NCI-H345 treated with DMSO at 0.1 percent for 48 hours (cell line): ENCODE results near the gene ZPBP.
"Not testable (repeated sequence)": the region's sequence is repeated elsewhere in the genome, so short reads cannot be mapped to it uniquely, and the experiment has no call there.

Experiments used
- DNase-seq: peaks from one replicate; lab custom pipeline; 2025; ENCODE audit not compliant: unreplicated experiment; lab: John Stamatoyannopoulos, UW

Gene ZPBP

DNA sequence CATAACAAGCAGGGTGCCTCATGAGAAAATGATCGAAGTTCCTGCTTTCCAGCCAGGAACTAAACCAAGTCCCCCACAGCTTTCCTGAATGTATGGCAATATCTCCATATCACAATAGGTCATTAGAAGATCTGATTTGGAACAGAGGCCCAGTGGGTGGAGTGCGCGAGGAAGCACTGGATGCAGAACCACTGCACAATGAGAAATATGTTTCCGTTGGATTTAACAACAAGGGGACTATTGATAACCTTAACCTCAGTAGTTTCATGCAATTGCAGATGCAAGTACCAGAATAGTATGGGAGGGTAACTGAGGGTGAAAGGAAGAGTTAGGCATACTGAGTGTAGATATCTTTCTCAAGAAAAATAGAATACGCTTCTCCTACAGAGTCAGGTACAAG, 45.3 kb downstream of the ZPBP start:
- DNase-seq: no peak

DNA sequence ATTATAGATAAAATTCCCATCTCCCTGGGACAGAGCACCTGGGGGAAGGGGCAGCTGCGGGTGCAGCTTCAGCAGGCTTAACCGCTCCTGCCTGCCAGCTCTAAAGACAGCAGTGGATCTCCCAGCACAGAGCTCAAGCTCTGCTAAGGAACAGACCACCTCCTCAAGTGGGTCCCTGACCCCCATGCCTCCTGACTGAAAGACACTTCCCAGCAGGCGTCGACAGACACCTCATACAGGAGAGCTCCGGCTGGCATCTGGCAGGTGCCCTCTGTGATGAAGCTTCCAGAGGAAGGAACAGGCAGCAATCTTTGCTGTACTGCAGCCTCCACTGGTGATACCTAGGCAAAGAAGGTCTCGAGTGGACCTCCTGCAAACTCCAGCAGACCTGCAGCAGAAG, 51.9 kb downstream of the ZPBP start:
- DNase-seq: not testable (repeated sequence)

DNA sequence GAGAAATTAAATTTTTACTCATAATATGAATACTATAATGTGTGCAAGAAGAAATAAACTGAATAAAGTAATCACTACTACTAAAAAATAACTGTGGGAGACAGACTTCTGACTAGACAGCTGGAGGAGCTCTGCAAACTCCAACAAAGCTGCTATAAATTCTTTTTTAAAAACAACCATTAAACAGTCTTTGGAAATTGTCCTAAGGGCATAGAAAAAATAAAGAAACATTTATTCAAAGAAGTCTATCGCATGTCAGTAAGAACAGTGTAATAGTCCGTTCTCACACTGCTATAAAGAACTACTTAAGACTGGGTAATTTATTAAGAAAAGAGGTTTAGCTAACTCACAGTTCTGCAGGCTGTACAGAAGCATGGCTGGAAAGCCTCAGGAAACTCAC, 56.0 kb downstream of the ZPBP start:
- no peak for DNase-seq

DNA sequence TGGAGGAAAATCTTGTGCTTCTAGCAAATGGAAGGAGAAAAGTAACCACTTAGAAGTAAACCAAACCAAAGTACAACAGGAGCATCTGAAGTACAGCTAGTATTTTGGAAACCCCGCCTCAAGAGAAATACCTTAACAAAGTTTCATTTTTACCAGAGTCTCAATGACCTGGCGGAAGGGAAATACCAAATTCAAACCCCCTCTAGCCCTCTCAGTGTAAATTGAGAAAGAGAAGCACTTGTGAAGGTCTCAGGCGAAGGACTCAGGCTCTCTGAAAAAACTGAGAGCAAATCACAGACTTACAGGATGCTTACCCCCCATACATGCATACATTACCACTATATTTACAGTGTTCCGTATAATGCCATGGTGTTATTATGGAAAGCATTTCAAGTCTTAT, 70.1 kb downstream of the ZPBP start:
- no peak for DNase-seq

DNA sequence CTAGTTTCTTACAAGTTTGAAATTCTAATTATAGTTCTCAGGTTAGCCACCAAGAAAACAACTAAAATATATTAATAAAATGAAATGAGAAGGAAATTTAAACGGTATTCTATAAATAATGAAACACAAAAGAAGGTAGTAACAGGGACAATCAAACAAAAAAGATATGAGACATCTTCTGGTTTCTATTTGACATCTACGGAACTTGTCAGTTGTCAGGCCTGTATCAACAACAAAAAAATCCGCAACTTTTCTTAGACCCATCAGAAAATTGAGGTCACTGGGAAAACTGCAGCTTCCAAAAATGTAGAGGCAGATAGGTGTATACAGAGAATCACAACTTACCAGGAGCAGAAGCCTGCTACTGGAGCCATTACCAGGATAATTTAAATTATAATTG, 70.6 kb downstream of the ZPBP start:
- no peak for DNase-seq

DNA sequence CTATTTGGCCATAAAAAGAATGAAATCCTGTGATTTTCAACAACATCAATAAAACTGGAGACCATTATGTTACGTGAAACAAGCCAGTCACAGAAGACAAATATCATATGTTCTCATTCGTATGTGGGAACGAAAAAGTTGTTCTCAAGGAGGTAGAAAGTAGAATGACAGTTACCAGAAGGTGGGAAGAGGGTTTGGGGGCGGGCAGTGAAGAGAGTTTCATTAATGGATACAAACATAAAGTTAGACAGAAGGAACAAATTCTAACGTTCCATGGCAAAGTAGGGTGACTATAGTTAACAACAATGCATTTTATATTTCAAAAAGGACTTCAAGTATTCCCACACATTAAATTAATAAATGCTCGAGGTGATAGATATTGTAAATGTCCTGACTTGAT, 97.4 kb downstream of the ZPBP start:
- no peak for DNase-seq

DNA sequence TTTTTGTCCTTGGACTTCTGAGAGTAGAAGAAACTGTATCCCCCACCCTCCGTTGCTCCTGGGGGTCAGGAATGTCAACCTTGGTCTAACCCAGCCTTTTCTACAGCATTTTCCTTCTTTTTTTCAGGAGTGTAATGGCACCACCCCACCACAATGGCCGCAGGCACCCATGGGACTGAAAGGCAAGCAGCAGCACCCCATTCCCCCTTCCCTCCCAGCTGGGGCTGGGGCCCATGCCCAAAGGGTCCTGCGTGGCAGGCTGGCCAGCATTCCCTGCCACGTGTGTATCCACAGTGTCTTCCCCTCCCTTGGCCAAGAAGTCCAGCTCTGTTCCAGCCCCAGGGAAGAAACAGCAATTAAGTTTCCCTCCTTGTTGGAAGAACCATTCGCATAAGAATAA, 106.9 kb downstream of the ZPBP start:
- no peak for DNase-seq

DNA sequence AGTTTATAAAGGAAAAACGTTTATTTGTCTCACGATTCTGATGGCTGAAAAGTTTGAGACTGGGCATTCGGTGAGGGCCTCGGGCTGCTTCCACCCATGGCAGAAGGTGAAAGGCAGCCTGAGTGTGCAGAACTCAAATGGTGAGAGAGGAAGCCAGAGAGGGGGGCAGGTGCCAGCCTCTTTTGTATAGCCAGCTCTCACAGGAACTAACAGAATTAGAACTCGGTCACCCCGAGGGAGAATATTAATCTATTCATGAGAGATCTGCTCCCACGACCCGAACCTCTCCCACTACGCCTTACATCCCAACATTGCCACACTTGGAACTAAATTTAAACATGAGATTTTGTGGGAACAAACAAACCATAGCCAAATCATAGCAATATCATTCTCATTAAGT, 112.6 kb downstream of the ZPBP start:
- no peak for DNase-seq

DNA sequence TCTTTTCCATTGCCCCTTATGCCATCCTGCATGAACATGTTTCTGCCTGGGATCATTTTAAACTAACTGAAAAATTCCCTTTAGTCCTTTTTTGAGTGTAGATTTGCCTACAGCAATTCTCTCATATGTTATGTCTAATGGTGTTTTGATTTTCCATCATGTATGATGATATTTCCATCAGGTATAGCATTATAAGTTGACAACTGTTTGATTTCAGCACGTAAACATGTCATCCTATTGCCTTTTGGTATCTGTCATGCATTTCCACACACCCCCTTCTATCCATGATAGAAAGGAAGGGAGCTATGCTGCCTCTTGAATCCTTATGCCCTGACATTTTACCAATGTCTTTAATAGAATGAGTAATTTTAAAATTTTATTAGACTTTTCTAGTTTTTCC, 116.8 kb downstream of the ZPBP start:
- DNase-seq: no peak

DNA sequence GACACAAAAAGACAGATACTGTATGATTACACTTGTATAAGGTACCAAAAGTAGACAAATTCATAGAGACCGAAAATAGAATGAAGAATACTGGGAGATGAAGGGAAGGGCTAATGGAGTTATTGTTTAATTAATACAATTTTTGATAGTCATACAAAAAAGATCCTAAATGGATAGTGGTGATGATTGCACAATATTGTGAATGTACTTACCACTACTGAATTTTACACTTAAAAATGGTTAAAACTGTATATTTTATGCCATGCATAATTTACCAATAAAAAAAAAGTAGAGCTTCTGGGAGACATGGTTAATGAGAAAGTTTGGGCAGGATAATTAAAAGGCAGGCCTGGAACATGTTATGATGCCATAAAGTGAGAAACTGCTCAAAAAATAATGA, 119.0 kb downstream of the ZPBP start:
- DNase-seq: no peak

DNA sequence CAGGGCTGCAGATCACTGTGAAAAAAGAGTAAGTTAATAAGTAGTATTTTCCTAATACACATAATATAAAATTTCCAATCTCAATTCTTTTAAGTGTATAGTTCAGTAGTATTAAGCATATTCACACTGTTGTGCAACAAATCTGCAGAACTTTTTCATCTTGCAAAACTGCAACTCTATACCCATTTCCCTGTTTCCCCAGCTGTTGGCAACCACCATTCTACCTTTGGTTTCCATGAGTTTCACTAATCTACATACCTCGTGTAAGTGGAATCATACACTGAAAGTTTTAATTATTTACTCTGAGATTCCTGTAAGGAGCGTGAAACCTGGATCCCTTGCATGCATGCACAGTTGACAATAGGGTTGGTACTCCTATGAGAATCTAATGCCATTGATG, 155.4 kb downstream of the ZPBP start:
- no peak for DNase-seq

DNA sequence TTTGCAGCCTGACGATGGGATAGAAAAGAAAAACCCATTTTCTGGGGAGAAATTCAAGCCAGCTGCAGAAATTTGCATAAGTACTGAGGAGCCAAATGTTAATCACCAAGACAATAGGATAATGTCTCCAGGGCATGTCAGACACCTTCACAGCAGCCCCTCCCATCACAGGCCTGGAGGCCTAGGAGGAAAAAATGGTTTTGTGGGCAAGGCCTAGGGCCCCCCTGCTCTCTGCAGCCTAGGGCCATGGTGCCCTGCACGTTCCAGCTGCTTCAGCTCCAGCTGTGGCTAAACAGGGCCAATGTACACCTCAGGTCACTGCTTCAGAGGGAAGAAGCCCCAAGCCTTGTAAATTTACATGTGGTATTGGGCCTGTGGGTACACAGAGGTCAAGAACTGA, 161.4 kb downstream of the ZPBP start:
- DNase-seq: no peak

DNA sequence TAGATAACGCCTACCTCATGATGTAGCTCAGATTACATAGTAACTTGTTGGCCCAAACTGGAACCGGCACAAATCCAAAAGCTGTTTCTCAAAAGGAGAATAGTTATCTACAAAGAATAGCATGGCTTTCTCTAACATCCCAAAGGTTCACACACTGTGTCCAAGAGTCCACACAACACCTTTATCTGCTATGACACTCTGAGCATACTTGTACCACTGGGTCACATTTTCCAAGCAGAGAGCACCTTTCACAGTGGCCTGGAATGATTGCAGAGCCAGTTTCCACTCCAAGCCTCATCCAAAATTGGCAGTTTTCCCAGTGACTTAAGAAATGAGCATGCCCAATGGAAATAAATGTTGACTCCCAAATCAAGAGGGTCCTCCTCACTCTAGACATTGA, 164.3 kb downstream of the ZPBP start:
- no peak for DNase-seq

DNA sequence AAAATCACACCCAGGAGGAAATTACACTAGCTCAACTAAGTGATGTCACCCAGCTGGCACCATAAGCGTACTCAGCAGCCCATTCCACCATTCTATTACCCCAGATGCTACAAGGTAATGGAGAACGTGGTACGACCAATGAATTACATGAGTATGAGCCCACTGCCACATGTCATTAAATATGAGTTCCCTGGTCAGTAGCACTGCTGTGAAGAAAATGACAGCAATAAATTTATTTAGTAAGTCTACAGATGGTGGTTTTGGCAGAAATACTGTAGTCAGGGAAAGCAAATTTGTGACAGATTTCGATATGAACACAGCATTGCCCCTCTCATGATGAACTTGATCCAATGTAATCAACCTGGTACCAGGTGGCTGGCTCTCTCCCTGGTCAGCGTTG, 165.4 kb downstream of the ZPBP start:
- no peak for DNase-seq

DNA sequence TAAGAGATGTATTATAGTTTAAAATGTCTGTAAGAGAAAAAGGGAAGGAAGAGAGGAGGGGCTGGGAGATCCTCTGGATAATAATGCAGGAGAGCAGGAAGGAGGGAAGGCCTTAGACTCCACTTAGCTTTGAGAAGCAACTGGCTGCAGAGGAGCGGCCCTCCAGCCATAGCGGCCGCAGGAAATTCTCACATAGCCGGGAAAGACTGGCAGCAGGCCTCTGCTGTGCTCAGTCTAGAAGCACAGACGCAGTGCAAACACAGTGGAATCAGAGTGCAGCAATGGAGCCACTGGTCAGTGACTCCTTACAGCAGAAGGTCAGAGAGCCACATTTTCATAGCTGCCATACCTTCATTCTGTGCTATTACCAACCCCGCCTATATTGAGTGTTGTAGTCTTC, 166.3 kb downstream of the ZPBP start:
- DNase-seq: no peak

DNA sequence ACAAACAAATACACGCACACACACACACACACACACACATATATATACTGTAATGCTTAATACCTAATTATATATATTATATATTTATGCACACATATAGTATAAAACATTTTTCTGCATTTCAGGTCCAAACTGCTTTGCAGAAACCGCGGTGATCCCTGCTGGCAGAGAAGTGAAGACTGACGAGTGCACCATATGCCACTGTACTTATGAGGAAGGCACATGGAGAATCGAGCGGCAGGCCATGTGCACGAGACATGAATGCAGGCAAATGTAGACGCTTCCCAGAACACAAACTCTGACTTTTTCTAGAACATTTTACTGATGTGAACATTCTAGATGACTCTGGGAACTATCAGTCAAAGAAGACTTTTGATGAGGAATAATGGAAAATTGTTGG, 181.1 kb downstream of the ZPBP start:
- DNase-seq: no peak

DNA sequence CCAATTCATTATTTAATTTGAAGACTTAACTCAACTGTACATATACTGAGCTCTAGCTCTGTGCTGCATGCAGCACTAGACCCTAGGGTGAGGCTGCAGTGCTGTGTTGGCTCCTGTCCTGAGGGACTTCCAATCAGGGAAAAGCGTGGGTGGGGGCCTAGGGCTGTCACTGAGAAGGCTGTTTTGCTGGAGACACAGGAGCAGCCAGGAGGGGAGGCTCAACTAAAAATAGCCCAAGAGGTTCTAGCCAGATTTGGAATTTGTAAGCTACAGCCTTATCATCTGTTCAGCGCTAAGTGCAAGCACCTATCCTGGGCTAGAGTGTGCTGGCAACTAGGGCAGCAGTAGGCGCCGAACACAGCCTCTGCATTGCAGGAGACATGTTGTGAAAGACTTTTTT, 198.5 kb downstream of the ZPBP start:
- no peak for DNase-seq

DNA sequence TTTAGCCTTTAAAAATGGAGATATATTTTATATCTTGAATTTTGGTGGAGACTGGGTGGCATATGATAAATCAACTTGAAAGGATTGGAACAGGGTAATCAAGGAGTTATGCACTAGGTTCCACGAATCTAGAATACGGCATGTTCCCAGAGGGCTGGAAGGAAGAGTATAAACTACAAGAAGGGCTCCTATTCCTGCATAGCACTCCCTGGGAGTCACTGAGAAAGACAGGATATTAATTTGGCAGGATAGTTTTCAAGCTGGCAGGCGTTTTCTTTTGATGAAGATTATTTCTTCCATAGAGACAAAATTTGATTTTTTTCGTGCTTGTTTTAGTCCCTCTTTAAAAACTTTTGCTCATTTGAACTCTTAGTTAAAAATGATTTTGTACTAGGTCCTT, 199.9 kb downstream of the ZPBP start:
- DNase-seq: no peak

DNA sequence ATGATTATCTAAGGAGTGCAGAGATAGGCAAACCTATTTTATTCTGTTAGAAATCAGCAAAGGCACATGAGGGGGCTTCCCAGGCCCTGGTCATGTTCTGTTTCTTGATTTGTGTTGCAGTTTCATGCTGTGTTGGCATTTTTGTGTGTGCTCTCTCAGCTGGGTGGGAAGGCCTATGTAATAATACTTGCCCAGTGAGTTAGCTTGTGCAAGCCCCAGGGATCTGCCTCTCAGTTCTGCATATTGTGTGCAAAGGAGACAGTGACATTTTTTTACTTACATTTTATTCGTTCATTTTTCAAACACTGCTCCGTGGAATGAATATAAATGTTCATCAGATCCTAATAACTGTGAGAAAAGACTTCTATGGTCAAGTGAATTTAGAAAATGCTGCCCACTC, 200.6 kb downstream of the ZPBP start:
- no peak for DNase-seq
